GM12878 (cell line): ENCODE data around the gene TNF. TPM values are rescaled to one million over a fixed set of nuclear protein-coding genes. Genes with fewer than 3 reads are reported as not detected.
A peak's percentile ranks its signal among the peaks of the same experiment; 100 is the strongest.

Experiments used
- GABPA ChIP-seq: IDR thresholded peaks from 2 replicates; pipeline ENCODE4 v1.6.1; 2014; ENCODE audit warnings: antibody characterized with exemption, low read depth, mild to moderate bottlenecking, inconsistent platforms
- HCFC1 ChIP-seq: fragments of 150-350 bp; IDR thresholded peaks from 2 replicates; pipeline ENCODE4 v1.6.1; 2014; ENCODE audit warnings: low read length
- IRF4 ChIP-seq: IDR thresholded peaks from 2 replicates; pipeline ENCODE4 v1.6.1; 2011; ENCODE audit warnings: low read depth, low read length
- JUND ChIP-seq: IDR thresholded peaks from 2 replicates; pipeline ENCODE4 v1.6.1; 2012; ENCODE audit warnings: low read depth, mild to moderate bottlenecking, low read length, improper control_type of control experiment, moderate library complexity
- MEF2B ChIP-seq: fragments of 450-650 bp; IDR thresholded peaks from 2 replicates; pipeline ENCODE4 v1.6.1; 2018; ENCODE audit warnings: mild to moderate bottlenecking, moderate library complexity; ENCODE audit not compliant: partially characterized antibody, poor library complexity, severe bottlenecking
- MYC ChIP-seq: IDR thresholded peaks from 2 replicates; pipeline ENCODE4 v1.6.1; 2011; ENCODE audit warnings: mild to moderate bottlenecking, low read length, moderate library complexity, inconsistent platforms; ENCODE audit not compliant: insufficient read depth, insufficient replicate concordance, insufficient read length, severe bottlenecking
- NFIC ChIP-seq: IDR thresholded peaks from 2 replicates; pipeline ENCODE4 v1.6.1; 2012; ENCODE audit warnings: low read depth, mild to moderate bottlenecking, inconsistent platforms, low read length, moderate library complexity
- NFXL1 ChIP-seq: fragments of 450-650 bp; IDR thresholded peaks from 2 replicates; pipeline ENCODE4 v1.6.1; 2017; ENCODE audit warnings: antibody characterized with exemption, mild to moderate bottlenecking, borderline replicate concordance
- NR2C1 ChIP-seq: fragments of 450-650 bp; IDR thresholded peaks from 2 replicates; pipeline ENCODE4 v1.6.1; 2017; ENCODE audit warnings: antibody characterized with exemption, mild to moderate bottlenecking, moderate library complexity
- POLR2AphosphoS2 ChIP-seq: IDR thresholded peaks from 2 replicates; pipeline ENCODE4 v1.6.1; 2011; ENCODE audit warnings: low read depth, mild to moderate bottlenecking, low read length, improper control_type of control experiment, moderate library complexity
- PRDM15 ChIP-seq: fragments of 450-650 bp; formaldehyde crosslinking; IDR thresholded peaks from 2 replicates; pipeline ENCODE4 v1.4.0; 2020; ENCODE audit warnings: mild to moderate bottlenecking, moderate library complexity
- RAD21 ChIP-seq: IDR thresholded peaks from 2 replicates; pipeline ENCODE4 v1.6.1; 2011; ENCODE audit warnings: mild to moderate bottlenecking, low read depth, low read length, moderate library complexity; ENCODE audit not compliant: insufficient read depth
- RUNX3 ChIP-seq: IDR thresholded peaks from 2 replicates; pipeline ENCODE4 v1.6.1; 2012; ENCODE audit warnings: low read length, inconsistent platforms
- SKIL ChIP-seq: fragments of 450-650 bp; IDR thresholded peaks from 2 replicates; pipeline ENCODE4 v1.6.1; 2017; ENCODE audit warnings: mild to moderate bottlenecking, low read depth, inconsistent platforms; ENCODE audit not compliant: poor library complexity, severe bottlenecking
- SMAD5 ChIP-seq: IDR thresholded peaks from 2 replicates; pipeline ENCODE4 v1.6.1; 2016; ENCODE audit warnings: antibody characterized with exemption, low read depth
- SMC3 ChIP-seq: IDR thresholded peaks from 2 replicates; pipeline ENCODE4 v1.6.1; 2011; ENCODE audit warnings: low read length, improper control_type of control experiment, borderline replicate concordance
- SRF ChIP-seq, 2 experiments: IDR thresholded peaks; 2 replicates each; pipeline ENCODE4 v1.6.1; 2011; ENCODE audit warnings: low read depth in 2 of 2, low read length in 2 of 2, mild to moderate bottlenecking in 1 of 2, moderate library complexity in 1 of 2
- STAT1 ChIP-seq: fragments of 450-650 bp; conservative IDR thresholded peaks from 2 replicates; pipeline ENCODE4 v1.6.1; 2014; ENCODE audit warnings: antibody characterized with exemption, mild to moderate bottlenecking
- STAT3 ChIP-seq: IDR thresholded peaks from 2 replicates; pipeline ENCODE4 v1.6.1; 2011; ENCODE audit warnings: low read depth, low read length, improper control_type of control experiment
- ZBTB33 ChIP-seq: fragments of 450-650 bp; IDR thresholded peaks from 2 replicates; pipeline ENCODE4 v1.6.1; 2017; ENCODE audit warnings: mild to moderate bottlenecking
- ZNF207 ChIP-seq: fragments of 450-650 bp; IDR thresholded peaks from 2 replicates; pipeline ENCODE4 v1.6.1; 2014; ENCODE audit warnings: antibody characterized with exemption, mild to moderate bottlenecking, borderline replicate concordance
- ZNF622 ChIP-seq: fragments of 450-650 bp; IDR thresholded peaks from 2 replicates; pipeline ENCODE4 v1.6.1; 2017; ENCODE audit warnings: mild to moderate bottlenecking, inconsistent platforms
- polyA plus RNA-seq, 11 experiments: library from polyadenylated mRNA; depleted of rRNA in 4 of 11; unstranded in 6 of 11; stranded (reverse) in 5 of 11; fragments of >200 nt; fragmentation: Nextera tagmentation in 4 of 11; fragmentation: Illumina TruSeq in 1 of 11; extraction: Ambion mirVana in 4 of 11; extraction: Trizol in 1 of 11; gene quantifications; 1 replicate in 1 of 11; 2 replicates in 10 of 11; pipeline versions ENCODE4 v1.2.1 to v1.2.3, GENCODE V29; 2011 to 2016; ENCODE audit warnings: inconsistent platforms in 2 of 11, missing spikeins in 2 of 11, low read depth in 1 of 11
- total RNA-seq, 4 experiments: library from RNA; depleted of rRNA in 3 of 4; stranded (reverse); fragments of >200 nt in 3 of 4; fragmentation: Illumina TruSeq in 1 of 4; extraction: Trizol in 1 of 4; gene quantifications; 2 replicates each; pipeline versions ENCODE4 v1.2.1 to v1.2.3, GENCODE V29; 2013 to 2021

TNF gene
- total and polyA plus RNA-seq, 10 of the 15 experiments (the other 5 are each of a cell fraction or from before 2014, with no cell fraction given), result 18.0 to 94.8 (median 61.9) TPM

GRCh38 chr6:31580807-31581433 is 5.6 kb downstream of the TNF start (continued):
- TF ChIP-seq POLR2AphosphoS2 (peak; percentile 58; the same call in 1 of the 2 replicates), HCFC1 (0 out of 2 replicates have a peak, but pooled peaks have one; percentile 19), SKIL (no peak), STAT1 (0 out of 2 replicates have a peak, but pooled peaks have one; percentile 76), ZNF207 (no peak), NFXL1 (no peak), PRDM15 (CRISPR knock-in tag) (no peak), ZBTB33 (no peak), IRF4 (no peak), MYC (no peak), JUND (no peak), RUNX3 (no peak), SMAD5 (0 out of 2 replicates have a peak, but pooled peaks have one; percentile 51), STAT3 (no peak), MEF2B (peak; percentile 28), RAD21 (peak; percentile 67), NFIC (no peak), ZNF622 (no peak), GABPA (no peak), NR2C1 (no peak), SMC3 (peak; percentile 63), SRF (IDR thresholded peaks at IDR 0.05; ENCODE audit: low read depth in 2 of 2, low read length in 2 of 2) (no peak)
